ENCODE results near the gene SLC66A2.
A peak's percentile ranks its signal among the peaks of the same experiment; 100 is the strongest.
"Not testable (repeated sequence)": the region's sequence is repeated elsewhere in the genome, so short reads cannot be mapped to it uniquely, and the experiment has no call there.

The SLC66A2 gene

DNA sequence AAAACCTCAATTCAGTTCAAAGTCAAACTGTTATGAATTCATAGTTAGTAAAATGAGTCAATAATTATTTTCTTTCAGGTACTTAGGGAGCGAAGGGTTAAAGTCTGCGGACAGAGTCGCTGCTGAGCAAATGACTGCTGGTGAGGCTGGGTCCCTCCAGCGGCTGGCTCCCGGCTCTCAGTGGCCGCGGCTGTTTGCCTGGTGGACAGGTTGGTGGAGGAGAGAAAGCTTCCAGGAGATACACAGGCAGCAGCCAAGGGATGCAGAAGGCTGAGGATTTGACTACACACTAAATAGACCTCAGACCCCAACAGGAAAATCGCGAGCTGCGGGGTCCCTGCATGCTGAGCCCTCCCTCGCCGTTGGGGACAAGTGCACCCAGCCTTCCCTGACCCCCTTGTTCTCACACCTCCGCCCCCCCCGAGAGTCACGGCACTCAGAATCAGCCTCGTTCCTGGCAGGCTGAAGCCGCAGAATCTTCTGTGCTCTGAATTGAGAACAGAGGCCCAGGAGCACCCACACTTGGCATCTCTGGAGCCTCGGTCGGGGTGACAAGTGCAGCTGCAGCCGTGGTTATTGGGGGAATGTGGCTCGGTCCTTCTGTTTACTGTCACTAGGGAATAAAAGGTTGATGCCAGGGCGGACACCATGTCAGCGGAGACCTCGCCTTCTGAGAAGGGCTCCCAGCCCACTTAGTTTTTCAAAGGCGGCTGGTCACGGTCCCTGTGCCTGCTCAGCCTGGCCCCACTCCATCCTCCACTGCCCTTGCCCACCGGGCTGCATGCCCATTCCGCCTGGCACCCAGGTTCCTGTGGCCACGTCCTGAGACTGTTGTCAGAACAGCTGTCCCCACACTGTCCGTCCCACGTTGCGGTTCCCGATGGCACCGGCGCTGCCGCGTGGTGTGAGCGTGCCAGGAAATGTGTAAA, 74.0 kb downstream of the SLC66A2 start:
- DNase-seq = peak; percentile 14

DNA sequence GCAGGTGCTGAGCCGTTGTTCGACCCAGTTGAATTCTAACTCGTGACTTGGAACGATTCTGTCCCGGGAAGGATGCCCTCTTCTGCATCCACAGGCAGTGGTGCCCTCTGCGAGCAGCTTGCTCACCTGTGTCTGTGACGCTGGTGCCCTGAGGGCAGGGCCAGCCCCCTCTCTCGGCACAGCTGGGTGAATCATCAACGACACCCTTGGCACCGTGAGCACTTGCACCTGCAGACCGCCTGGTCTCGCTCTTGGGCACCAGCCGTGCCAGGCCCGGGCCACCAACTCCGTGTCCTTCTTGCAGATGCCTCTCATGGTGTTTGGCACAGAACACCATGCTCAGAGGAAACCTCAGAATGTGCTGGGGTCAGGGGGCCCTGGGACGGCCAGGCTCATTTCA, 75.0 kb downstream of the SLC66A2 start:
- peak; percentile 55 for DNase-seq

- DNase-seq = no peak
Measured at GRCh38 chr18:79875931-79876461, 75.5 kb downstream of the SLC66A2 start.

DNA sequence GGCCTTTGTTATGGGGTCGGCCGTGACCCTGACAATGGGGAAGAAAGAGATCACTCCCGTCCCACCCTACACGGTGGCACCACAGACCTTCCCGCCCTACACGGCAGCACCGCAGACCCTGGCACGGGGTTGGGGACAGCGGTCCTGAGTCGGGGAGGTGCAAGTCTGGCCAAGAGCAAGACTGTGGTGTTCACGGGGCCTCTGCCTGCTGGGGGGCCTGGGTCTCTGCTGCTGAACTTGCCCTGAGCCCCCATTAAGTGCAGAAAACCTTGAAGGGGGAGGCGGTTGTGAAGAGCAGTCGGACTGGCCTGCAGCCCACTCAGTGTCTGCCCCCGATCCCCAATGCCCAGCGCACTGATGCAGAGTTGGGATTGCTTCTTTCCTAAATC, 75.9 kb downstream of the SLC66A2 start:
- no peak for DNase-seq

- DNase-seq = no peak
Measured at GRCh38 chr18:79874553-79875530, 76.6 kb downstream of the SLC66A2 start.

GRCh38 chr18:79873449-79874110, 77.9 kb downstream of the SLC66A2 start:
- no peak for DNase-seq

DNA sequence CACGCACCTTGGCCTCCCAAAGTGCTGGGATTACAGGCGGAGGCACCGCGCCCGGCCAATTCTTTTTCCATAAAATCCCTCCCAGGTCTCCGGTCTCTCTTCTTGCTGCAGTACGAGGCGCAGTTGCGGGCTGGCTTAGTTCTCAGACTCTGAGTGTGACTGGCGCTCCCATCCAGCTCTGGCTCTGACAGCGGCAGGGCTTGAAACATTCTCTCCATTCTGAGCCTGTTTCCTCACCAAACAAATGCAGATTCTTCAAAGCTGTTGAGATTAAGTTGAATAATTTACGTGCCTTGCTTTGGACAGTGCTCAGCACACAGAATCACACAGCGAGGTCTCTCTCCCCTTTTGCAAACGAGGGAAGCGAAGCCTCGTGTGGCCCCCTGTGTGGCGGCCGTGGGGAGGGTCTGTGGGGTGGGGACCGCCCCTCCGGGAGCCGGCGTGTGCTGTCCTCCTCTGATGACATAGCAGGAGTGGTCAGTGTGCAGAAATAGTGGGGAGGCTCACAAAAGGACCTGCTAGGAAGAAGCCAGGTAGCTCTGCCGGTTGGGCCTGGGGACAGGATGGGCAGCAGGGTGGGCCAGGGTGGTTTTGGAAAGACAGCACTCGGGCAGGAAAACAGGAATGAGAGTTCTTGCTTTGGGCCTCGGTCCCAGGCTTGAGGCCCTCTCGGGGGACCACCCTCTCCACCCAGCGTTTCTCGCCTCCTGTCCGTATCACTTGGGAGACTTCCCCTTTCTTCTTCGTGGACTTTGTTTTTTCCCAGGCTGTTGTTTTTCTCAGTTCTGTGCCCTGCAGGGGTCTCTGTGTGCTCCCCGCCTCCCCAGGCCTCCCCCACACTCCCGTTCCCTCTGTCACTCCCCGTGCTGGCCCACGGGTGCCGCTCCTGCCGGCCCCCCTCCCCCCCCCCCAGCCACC, 78.7 kb downstream of the SLC66A2 start:
- no peak for DNase-seq

- DNase-seq = no peak
Measured at GRCh38 chr18:79871481-79872091, 79.9 kb downstream of the SLC66A2 start.

DNA sequence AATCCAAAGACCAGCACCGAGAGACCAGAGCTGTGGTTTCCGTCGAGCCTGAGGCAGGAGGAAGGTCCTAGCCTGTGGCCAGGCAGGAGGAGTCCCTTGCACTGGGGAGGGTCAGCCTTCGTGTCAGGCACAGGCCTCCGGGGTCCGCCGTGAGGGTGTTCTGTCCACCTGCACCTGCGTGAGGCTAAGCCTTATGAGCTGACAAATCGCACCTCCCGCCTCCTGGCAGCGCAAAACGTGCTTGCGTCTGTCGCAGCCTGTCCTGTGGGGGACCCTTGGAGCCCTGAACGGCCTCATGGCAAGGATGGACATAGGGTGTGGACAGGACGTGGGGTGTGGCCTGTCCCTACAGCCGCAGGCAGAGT, 80.4 kb downstream of the SLC66A2 start:
- DNase-seq = no peak

- no peak for DNase-seq
Measured at GRCh38 chr18:79870301-79871025, 81.0 kb downstream of the SLC66A2 start.

GRCh38 chr18:79869591-79870300, 81.7 kb downstream of the SLC66A2 start:
- no peak for DNase-seq

DNA sequence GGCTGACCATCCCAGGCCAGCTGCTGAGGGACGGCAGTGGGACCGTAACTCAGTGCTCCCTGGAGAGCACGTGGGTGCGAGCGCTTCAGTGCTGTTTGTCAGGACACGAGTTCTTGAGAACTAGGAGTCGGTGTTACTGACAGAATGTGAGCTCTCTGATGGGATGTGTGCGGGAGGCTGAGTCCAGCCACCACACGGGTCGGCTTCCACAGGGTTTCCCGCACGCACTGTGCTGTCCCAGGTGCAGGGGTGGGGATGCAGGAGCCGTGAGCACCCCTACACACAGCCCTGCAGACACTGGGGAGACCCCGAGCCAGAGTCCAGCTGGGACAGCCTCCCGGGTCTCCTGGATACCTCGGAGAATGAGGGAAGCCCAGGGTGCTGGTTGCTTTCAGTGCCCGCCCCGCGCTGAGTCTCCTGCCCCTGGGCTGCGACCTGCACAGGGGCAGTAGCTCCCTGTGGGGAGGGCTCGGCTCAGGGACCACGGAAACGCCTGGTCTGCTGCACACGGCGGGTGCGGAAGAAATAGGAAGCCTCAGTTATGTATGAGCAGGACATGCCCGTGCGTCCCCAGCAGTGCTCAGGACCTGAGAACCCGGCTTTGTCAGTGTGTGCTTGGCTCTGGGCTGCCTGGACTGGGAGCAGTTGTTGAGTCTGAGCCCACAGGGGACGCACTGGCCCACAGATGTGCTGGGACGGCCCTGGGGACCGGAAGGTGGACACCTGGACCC, 82.5 kb downstream of the SLC66A2 start:
- no peak for DNase-seq

GRCh38 chr18:79868168-79868784, 83.2 kb downstream of the SLC66A2 start:
- DNase-seq = no peak

GRCh38 chr18:79867666-79868065, 83.8 kb downstream of the SLC66A2 start:
- no peak for DNase-seq

DNA sequence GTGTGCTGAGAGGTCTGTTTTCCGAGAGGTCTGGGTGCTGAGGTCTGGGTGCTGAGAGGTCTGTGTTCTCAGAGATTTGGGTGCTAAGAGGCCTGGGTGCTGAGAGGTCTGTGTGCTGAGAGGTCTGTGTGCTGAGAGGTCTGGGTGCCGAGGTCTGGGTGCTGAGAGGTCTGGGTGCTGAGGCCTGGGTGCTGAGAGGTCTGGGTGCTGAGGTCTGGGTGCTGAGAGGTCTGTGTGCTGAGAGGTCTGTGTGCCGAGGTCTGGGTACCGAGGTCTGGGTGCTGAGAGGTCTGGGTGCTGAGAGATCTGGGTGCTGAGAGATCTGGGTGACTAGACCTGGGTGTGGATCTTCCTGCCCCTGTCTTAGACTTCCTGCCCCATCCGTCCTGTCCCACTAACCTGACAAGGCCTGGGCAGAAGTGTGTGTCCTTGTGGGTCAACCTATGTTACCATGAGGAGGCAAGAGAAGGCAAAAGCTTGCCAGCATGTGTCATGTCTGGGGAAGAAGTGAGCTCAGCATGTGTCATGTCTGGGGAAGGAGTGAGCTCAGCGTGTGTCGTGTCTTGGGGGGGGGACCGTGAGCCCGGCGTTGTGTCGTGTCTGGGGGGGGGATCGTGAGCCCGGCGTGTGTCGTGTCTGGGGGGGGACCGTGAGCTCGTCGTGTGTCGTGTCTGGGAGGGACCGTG, 84.4 kb downstream of the SLC66A2 start:
- DNase-seq = no peak

DNA sequence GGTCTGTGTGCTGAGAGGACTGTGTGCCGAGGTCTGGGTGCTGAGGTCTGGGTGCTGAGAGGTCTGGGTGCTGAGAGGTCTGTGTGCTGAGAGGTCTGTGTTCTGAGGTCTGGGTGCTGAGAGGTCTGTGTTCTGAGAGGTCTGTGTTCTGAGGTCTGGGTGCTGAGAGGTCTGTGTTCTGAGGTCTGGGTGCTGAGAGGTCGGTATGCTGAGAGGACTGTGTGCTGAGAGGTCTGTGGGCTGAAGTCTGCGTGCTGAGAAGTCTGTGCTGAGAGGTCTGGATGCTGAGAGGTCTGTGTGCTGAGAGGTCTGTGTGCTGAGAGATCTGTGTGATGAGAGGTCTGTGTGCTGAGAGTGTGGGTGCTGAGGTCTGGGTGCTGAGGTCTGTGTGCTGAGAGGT, 85.5 kb downstream of the SLC66A2 start:
- DNase-seq = not testable (repeated sequence)

DNA sequence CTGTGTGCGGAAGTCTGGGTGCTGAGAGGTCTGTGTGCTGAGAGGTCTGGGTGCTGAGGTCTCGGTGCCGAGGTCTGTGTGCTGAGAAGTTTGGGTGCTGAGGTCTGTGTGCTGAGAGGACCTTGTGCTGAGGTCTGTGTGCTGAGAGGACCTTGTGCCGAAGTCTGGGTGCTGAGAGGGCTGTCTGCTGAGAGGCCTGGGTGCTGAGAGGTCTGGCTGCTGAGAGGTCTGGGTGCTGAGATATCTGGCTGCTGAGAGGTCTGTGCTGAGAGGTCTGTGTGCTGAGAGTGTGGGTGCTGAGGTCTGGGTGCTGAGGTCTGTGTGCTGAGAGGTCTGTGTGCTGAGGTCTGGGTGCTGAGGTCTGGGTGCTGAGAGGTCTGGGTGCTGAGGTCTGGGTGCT, 86.5 kb downstream of the SLC66A2 start:
- not testable (repeated sequence) for DNase-seq

Measured in DMS79 treated with DMSO at 0.1 percent for 48 hours (cell line).